ENCODE measurements around the gene OSBPL5.

OSBPL5 gene

GRCh38 chr11:3052109-3052479 is 113.0 kb downstream of the OSBPL5 start:
- TF ChIP-seq, protein P1, sequence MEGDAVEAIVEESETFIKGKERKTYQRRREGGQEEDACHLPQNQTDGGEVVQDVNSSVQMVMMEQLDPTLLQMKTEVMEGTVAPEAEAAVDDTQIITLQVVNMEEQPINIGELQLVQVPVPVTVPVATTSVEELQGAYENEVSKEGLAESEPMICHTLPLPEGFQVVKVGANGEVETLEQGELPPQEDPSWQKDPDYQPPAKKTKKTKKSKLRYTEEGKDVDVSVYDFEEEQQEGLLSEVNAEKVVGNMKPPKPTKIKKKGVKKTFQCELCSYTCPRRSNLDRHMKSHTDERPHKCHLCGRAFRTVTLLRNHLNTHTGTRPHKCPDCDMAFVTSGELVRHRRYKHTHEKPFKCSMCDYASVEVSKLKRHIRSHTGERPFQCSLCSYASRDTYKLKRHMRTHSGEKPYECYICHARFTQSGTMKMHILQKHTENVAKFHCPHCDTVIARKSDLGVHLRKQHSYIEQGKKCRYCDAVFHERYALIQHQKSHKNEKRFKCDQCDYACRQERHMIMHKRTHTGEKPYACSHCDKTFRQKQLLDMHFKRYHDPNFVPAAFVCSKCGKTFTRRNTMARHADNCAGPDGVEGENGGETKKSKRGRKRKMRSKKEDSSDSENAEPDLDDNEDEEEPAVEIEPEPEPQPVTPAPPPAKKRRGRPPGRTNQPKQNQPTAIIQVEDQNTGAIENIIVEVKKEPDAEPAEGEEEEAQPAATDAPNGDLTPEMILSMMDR (IDR thresholded peaks at IDR 0.05; ENCODE audit: extremely low read depth, missing control alignments) = no peak
- peak; percentile 48 for DNase-seq (ENCODE audit: low spot score)

DNA sequence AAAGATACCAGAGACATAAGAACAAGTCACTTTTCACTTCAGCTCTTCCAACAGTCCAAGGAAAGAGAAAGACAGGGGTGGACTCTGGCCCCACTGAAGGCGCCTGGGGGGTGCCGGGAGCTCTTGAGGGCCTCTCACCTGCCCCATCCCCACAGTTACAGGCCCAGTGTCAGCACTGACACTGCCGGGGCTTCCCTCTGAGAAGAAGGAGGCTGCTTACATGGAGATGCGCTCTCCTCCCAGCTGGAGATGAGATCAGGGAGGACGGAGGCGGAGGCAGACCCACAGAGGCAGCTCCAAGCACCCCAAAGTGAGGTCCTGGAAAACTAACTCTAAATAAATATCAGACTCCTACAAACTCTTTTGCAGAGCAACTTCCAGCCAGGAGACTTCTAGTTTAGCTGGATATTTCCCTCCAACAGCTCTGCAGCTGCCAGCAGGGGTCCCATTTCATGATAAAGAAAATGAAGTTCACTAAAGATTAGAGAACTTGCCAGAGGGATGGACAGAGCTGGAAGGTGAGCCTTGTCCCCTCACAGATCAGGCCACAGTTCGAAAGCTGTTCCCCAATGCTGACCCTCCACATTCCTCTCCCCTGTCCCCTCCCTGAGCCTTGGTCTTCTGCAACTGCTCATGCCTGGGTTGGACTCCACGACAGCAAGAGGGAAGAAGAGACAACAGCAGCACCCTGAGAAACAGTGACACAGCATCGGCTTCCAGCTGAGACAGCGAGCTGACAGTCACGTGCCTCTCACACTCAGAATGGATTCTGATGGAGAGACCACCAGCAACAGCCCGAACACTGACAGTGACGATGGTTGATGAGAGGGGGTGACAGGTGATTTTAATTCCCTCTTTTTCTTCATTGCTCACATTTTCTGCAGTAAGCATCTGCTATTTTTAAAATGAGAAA is 113.7 kb downstream of the OSBPL5 start:
- no peak for DNase-seq (ENCODE audit: low spot score)
- TF ChIP-seq, protein P1 (IDR thresholded peaks at IDR 0.05; ENCODE audit: extremely low read depth, missing control alignments) = peak; percentile 5

- no peak for DNase-seq (ENCODE audit: low spot score)
- TF ChIP-seq, protein P1 (IDR thresholded peaks at IDR 0.05; ENCODE audit: extremely low read depth, missing control alignments) = no peak
Measured at GRCh38 chr11:3050386-3051195, 114.5 kb downstream of the OSBPL5 start.

DNA sequence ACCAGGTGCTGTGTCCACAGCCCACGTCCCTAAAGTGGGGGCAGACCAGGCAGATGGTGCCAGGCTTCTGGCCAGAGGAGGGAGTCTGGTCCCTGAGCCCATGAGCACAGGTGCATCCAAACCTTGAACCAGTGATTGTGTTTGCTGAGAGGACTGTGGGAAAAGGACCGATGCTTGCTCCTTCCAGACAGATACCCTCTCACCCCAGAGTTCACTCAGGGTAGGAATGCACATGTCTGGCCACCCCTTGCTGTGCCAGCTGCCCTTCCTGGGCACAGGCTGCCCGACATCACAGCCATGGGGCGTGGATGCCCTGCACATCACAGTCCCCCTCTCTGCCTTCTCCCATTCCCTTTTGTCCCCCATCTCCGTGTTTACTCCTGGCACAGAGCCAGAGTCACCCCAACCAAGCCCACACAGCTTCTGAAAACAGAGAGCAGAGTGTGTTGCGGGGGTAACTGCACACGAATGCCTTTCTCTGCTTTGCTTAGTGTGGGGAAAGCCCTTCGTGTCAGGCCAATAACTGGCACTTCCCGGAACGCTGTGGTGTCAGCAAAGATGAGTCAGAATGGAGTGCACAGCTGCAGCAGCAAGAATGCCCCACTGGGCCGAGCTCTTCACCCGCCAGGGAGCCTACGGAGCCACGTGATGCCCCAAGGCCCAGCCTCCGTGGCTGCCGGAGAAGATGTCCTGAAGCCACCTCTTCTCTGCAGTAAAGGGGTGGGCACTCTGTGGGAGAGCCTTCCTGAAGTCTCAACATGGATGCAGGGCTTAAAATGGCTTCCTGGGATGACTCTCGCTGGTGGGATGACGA is 115.5 kb downstream of the OSBPL5 start:
- DNase-seq (ENCODE audit: low spot score) = peak; percentile 81
- TF ChIP-seq, protein P1 (IDR thresholded peaks at IDR 0.05; ENCODE audit: extremely low read depth, missing control alignments) = no peak

- no peak for DNase-seq (ENCODE audit: low spot score)
- TF ChIP-seq, protein P1 (IDR thresholded peaks at IDR 0.05; ENCODE audit: extremely low read depth, missing control alignments) = no peak
Measured at GRCh38 chr11:3047637-3048036, 117.5 kb downstream of the OSBPL5 start.

DNA sequence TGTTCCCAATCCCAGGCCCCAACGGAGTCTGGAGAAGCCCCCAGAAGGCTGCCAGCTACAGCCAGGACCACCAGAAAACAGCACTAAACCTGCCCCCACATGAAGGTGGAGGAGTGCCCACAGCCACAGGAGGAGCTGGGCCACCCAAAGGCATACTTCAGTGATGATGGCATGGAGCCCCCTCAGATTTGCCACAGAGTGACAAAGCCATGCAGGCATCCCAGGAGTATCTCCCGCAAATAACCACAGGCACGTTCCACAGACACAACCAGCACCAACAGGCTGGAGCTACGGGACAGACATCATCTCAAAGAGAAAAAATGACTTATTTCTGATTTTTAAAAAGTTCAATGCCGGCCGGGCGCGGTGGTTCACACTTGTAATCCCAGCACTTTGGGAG is 118.5 kb downstream of the OSBPL5 start:
- TF ChIP-seq, protein P1 (IDR thresholded peaks at IDR 0.05; ENCODE audit: extremely low read depth, missing control alignments) = no peak
- DNase-seq (ENCODE audit: low spot score) = no peak

Data from GM20000 (cell line).